Stimulated activated CD8-positive, alpha-beta memory T cell treated with anti-CD3 and anti-CD28 coated beads, Interleukin-12 subunit alpha, Interleukin-12 subunit beta, amount 100 ng/mL, for 1 hour (primary cell): Measurements from ENCODE around the gene MCHR1.
A peak's percentile ranks its signal among the peaks of the same experiment; 100 is the strongest.

Experiments used
- DNase-seq: peaks from one replicate; pipeline ENCODE4 v3.0.0-alpha.2; 2020; ENCODE audit warnings: low read depth

The MCHR1 gene, protein sequence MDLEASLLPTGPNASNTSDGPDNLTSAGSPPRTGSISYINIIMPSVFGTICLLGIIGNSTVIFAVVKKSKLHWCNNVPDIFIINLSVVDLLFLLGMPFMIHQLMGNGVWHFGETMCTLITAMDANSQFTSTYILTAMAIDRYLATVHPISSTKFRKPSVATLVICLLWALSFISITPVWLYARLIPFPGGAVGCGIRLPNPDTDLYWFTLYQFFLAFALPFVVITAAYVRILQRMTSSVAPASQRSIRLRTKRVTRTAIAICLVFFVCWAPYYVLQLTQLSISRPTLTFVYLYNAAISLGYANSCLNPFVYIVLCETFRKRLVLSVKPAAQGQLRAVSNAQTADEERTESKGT

GRCh38 chr22:40679249-40679963 lies at the start of gene MCHR1:
Gene MCHR1 (plus strand): TSS chr22:40679484. CDS start chr22:40679653, 169 bp downstream.
- DNase-seq: no peak

DNA sequence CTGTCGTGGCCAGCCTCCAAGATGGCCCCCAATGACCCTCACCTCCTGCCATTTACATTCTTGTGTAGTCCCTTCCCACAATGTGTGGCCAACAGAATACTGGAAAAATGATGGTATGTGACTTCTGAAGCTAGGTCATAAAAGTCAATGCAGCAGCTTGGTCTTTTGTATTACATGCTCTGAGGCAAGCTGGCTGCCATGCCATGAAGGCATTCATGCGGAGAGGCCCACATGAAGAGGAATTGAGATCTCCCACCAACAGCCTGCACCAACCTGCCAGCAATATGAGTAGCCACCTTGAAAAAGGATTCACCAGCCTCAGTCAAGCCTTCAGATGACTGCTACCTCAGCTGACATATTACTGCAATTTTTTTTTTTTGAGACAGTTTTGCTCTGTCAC lies 47.4 kb upstream of the MCHR1 start:
- DNase-seq: no peak

- DNase-seq: no peak
These were observed 46.2 kb upstream of the MCHR1 start for GRCh38 chr22:40633036-40633435.

DNA sequence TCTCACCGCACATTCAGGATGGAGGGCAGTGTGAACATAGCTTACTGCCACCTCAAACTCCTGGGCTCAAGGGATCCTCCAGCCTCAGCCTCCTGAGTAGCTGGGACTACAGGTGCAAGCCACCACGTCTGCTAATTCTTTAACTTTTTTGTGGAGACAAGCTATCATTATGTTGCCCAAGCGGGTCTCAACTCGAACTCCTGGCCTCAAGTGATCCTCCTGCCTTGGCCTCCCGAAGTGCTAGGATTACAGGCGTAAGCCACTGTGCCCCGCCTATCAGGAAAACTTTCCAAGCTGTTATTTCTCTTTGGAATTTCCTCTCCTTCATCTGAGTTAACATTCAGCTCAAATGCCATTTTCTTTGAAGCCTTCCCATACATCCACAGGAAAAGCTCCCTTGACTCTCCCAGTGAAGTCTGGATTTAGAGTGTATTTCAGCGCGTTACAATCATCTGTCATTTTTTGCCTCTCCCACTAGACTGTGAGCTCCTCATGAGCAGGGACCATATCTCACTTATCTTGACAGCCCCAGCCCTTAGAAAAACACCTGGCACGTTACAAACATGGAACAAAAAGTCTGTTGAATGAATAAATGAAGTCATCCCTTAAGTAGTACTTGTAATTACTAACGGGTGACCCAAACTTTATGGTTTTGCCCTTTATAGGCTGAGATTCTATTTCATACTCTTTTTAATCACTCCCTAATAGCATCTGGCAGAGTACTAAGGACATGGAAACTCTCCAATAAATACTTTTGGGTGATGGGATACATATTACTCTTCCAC lies 45.0 kb upstream of the MCHR1 start:
- DNase-seq: no peak

GRCh38 chr22:40635043-40635939 lies 44.0 kb upstream of the MCHR1 start:
- no peak for DNase-seq

DNA sequence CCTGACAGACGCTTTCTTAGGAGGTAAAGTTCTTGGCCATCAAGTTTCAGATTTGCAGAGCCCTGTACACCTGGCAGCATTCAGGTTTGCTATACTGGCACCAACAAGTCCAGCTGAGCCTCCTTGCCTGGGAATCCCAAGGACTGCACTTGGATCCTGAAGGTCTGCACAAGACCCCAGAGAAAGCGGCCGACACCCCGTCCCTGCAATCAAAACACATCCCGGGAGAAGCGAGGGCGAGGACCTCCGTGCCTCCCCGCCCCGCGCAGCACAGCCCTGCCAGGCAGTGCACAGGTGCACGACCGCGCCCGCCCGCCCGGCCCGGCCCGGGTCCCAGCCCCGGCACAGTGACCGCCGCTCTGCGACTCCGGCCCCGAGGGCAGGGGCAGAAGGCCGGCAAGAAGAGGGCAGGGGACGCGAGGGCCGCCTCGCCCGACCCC lies 43.3 kb upstream of the MCHR1 start:
- no peak for DNase-seq

- peak; percentile 99 for DNase-seq
These were observed 42.7 kb upstream of the MCHR1 start, which contains the start of gene MRTFA for GRCh38 chr22:40636380-40637182. Gene MRTFA (minus strand): TSS chr22:40636719.

DNA sequence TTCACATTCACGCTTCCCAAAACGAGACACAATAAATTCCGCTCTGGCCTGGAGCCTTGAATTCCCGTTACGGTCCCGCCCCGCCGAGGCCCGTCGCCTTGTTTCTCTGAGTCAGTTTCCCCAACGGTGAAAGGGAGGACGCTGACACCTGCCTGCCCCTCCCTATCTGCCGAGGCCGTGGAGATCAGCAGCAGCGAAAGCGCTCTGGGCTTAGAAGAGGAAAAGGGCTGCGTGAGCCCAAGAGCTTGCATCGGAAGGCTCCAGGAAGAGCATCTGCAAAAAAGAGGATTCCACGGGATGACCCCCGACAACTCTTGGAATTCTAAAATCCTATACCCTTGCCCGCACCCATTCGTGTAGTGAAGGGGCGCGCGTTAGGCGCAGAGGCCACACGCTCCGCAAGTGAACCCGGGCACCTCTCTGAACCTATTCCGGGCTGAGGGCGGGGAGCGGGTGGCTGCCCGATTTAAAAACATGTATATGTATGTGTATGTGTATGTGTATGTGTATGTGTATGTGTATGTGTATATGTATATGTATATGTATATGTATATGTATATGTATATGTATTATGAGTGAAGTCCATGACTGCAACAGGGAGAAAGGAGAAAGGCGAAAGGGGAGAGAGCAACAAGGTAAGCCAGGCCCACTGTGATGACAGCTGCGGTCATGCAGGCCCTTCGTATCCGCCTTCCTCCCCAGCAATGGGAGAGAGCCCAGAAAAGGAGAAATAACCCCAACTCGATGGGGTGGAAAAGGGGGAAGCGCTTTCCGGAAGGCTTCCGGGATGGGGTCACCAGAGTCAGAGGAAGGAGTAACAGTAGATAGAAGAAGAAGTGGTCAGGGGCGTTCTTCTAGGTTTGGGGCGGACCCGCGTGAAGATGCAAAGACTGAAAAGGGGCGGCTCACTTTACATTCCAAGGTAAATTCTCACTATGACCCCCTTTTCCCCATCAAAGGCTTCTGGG lies 41.8 kb upstream of the MCHR1 start:
- peak; percentile 42 for DNase-seq

DNA sequence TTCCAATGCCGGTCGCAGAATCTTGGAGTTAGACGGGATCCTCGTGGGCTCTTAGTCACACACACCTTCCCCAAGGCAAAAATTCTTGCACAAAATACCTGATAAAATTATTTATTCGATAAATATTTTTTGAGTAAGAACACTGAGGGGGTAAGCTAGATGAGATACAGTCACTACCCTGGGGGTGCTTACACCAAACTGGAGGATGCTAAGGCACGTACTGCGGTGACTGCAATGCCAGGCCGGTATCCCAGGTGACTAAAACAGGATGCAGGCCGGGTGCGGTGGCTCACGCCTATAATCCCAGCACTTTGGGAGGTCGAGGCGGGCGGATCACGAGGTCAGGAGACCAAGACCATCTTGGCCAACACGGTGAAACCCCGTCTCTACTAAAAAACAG lies 41.0 kb upstream of the MCHR1 start:
- DNase-seq: no peak

DNA sequence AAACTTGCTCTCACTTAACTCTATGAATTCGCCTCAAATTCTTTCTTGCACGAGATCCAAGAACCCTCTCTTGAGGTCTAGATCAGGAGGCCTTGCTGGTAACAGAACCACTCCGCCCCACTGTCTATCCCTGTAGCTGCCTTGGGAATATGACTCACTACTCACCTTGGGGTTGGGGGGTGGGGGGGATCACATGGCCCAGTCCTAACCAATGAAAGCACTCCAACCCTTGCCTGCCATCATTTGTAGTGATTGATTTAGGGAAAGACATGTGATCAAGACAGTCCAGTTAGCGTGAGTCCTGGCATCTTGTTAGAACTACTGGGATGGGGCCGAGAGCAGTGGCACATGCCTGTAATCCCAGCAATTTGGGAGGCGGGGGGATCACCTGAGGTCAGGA lies 38.0 kb upstream of the MCHR1 start:
- DNase-seq: no peak

DNA sequence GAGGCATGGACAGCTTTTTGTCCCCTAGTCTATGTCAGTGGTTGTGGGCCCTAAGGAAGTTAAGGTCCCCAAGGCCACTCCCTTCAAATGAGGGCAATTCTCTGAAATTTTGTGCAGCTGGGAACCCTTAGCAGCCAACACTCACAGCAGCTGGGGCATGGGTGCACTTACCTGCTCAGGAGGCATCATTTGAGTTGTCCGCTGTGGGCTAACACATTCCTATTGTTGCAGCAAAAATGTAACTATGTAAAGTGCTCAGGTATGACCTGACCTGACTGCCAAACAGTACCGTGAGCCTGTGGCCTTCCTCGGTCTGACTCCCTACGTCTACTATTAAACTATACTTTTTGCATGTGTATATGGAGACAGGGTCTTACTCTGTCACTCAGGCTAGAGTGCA lies 37.0 kb upstream of the MCHR1 start:
- DNase-seq: no peak

GRCh38 chr22:40645579-40646197 lies 33.6 kb upstream of the MCHR1 start:
- no peak for DNase-seq

DNA sequence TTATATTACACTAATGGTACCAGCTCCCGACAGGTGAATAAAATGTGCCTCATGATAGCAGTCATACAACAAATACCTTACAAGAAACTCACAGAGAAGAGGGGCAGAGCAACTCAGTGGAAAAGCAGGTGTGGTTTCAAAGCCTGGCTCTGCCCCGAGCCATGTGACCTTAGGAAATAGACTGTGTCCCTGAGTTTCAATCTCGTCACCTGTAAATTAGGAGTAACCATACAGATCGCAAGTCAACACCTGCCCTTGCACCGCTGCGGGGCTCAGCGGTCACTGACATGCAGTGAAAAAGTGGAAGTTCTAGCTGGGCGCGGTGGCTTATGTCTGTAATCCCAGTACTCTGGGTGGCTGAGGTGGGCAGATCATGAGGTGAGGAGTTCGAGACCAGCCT lies 30.9 kb upstream of the MCHR1 start:
- DNase-seq: no peak

DNA sequence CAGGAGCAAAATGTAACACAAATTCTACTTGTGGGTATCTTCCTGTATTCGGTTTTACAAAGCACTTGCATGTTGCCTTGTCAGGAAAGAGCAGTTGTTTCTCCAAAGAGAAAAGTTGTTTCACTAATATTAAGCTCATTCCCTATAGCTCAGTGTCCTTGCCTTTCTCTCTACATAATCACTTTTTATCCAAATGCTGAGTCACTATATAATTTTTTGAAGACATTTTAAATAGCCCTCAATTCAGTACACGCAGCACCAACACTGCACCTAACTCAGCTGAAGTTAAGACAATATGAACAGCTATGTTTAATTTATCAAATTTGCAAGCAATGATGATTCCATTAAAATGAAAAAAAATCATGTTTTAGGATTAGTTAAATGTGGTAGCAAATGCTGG lies 28.2 kb upstream of the MCHR1 start:
- no peak for DNase-seq

- DNase-seq: peak; percentile 51
These were observed 27.5 kb upstream of the MCHR1 start for GRCh38 chr22:40651563-40652501.

GRCh38 chr22:40653361-40653760 lies 25.9 kb upstream of the MCHR1 start:
- no peak for DNase-seq

DNA sequence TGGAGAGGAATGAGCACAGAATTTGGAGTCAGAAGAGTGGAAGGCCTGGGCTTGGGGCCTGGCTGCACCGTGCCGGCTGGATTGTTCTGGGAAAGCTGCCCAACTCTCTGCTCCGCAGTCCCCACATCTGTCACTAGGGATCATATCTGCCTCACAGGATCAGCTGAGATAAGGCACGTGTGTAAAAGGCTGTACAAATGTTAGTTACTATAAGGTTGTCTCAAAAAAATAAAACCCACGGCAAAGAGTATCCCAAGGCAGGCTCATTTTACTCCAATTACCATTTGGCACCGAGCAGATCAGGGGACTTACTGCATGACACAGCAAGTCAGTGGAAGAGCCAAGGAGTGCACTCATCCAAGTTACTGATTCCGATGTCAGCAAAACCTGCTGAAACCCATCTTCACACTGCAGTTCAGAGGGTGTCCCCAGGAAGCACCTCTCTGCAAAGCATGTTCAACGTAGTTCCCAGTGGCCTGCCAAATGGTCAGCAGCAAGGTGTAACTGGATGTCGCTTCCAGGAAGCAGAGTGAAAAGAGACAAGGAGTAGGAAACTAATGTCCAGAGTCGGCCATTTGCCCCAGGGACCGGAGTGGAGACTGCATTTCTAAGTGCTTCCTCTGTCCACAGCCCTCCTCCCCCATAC lies 24.6 kb upstream of the MCHR1 start:
- no peak for DNase-seq
